GM19468 (cell line): ENCODE data around the gene SEMA5B.

ENCODE experiments used
- ATAC-seq: cut with Tn5 transposase; IDR thresholded peaks from one replicate; pipeline ENCODE4 v1.9.1; 2021; ENCODE audit warnings: mild to moderate bottlenecking, moderate library complexity, moderate number of reproducible peaks; ENCODE audit not compliant: unreplicated experiment; ENCODE audit errors: extremely low read depth

Gene SEMA5B

DNA sequence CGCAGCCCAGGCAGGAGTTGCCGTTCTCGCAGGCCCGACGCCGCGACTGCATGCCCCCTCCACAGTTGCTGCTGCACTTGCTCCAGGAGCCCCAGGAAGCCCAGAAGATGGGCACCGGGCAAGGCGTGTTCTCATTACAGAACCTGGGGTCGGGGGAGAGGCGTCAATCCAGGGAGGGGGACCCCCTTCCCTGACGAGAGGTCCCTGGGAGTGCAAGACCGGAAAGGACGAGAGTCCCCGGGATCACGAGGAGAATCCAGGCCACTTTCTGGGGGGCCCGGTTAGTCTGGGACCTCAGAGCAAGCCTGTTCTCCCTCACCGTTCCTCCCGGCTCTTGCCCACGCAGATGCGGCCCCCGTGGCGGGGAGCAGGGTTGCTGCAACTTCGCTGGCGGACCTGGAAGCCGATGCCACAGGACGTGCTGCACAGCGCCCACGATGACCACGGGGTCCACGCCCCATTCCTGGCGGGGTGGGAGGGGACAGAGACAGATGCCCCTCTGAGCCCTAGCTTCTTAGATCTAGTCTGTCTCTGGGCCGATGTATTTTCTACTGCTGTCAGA, 113.9 kb downstream of the SEMA5B start:
- ATAC-seq, result no peak

DNA sequence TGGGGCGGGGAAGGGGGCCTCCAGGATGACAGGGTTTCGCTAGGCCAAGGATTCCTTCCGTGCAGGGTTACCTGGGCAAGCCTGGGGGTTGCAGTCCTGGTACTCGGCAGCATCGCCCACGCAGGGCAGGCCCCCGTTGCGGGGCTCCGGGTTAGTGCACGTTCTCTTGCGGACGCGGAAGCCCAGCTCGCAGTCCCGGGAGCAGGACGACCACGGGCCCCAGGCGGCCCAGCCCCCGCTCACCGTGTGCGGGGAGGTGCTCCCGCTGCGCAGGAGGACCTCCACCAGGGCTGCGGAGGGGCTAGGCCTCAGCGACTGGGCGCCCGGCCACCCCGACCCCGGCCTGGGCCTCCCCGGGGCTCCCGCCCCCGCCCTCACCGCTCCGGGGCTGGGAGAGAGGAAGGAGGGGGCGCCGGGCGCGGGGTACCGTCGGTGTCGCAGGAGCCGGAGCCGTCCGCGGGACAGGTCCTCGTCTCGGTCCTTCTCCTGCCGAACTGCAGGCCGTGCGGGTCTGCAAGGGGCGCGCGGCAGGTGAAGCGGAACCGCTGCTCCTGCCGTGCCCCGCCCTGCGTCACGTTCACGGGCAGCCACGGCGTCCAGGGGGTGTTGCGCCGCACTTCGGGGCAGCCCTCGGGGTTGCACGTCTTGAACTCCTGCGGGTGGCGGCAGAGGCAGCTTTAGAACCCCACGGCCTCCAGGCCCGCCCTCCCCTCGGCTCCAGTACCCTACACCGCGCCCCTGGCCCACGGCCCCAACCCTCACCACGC, 114.6 kb downstream of the SEMA5B start:
- no peak for ATAC-seq

DNA sequence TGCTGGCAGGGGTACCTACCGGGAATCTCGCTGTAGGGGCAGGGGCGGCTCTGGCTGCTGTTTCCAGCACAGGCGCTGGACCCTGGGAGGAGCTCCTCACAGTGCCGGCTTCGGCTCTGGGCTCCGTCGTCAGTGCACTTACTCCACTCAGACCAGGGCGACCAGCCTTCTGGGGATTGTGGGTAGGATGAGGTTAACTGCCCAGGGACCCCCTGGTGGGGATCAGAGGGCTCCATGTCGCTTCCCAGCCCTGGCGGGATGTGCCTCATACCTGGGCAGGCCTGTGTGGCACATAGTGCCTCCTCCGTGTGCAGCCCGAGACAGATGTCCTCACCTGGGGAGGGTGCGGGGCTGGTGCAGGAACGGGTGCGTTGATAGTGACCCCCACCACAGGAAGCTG, 115.7 kb downstream of the SEMA5B start:
- ATAC-seq, result no peak

DNA sequence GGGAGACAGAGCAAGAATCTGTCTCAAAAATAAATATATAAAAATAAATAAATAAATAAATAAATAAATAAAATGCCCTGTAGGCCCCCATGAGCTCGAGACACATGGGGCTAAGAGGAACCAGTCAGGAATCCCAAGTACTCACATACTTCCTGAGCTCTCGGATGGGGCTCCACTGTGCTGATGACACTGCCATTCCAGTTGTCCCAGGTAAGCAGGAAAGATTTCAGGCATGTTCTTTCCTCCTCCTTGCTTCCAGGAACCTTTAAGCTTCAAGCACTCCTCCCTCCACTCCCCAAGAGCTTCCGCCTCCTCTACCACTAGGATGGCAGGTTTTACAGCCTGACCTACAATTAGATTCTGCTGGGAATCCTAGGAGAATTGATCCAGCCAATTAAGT, 119.3 kb downstream of the SEMA5B start:
- ATAC-seq, result no peak

DNA sequence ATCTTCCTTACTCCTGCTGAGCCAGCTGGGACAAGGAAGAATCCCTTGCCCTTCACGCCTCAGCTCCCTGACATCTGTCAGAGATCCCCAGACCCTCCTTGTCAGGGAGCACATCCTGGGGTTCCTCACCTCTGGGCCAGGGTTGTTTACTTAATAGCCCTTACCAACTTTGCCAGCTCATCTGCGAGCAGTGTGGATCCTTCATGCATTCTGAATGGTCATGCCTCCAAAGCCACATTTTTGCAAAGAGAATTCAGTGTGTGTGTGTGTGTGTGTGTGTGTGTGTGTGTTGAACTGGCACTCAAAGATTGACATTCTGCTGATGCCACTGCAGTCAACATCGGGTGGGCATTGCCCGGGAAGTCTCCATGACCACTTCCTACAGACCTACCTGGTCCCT, 120.1 kb downstream of the SEMA5B start:
- no peak for ATAC-seq

DNA sequence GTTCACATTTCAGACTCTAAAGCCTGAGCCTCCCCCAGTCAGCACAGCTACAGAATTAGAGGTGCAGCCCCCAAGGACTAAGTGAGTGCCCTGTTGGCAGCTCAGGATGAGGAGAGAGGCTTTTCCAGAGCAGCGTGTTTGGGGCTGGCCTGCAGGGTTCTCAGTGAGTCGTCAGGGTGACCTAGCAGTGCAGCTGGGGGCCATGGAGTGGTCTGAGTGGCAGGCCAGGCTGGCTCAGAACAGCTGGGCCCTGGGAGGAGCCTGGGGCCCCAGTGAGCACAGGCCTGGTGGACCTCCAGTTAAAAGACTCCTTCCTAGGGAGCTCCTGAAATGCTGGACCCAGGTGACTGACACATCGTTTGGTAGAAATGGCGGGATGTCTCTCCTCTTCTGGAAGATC, 124.4 kb downstream of the SEMA5B start:
- no peak for ATAC-seq

DNA sequence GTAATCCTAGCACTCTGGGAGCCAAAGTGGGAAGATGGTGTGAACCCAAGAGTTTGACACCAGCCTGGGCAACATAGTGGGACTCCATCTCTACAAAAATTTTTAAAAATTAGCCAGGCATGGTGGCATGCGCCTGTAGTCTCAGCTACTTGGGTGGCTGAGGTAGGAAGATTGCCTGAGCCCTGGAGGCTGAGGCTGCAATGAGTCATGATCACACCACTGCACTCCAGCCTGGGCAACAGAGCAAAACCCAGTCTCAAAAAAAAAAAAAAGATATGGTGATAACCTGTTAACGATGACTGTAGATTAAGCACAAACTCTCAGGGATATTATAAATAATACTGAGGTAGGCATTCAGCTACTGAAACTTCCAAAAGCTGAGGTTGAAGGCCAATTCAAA, 125.2 kb downstream of the SEMA5B start:
- ATAC-seq, result no peak

DNA sequence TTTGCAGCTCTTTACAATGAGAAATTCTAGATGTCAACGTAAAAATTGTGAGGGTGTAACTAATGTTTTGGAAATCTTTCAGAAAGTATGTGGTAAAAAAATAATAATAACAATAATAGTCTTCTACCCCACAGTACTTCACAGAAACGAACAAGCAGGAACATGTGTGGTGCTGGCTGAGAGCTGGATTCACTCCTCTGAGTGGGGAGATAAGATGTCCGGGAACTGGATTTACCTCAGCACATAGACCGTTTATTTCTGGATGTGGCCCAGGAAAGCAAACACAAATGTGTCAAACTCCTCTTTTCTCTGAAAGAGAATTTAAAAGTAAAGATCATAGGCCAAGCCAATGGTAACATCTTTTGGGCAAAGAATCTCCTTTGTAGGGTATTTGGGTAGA, 129.3 kb downstream of the SEMA5B start:
- ATAC-seq, result no peak

DNA sequence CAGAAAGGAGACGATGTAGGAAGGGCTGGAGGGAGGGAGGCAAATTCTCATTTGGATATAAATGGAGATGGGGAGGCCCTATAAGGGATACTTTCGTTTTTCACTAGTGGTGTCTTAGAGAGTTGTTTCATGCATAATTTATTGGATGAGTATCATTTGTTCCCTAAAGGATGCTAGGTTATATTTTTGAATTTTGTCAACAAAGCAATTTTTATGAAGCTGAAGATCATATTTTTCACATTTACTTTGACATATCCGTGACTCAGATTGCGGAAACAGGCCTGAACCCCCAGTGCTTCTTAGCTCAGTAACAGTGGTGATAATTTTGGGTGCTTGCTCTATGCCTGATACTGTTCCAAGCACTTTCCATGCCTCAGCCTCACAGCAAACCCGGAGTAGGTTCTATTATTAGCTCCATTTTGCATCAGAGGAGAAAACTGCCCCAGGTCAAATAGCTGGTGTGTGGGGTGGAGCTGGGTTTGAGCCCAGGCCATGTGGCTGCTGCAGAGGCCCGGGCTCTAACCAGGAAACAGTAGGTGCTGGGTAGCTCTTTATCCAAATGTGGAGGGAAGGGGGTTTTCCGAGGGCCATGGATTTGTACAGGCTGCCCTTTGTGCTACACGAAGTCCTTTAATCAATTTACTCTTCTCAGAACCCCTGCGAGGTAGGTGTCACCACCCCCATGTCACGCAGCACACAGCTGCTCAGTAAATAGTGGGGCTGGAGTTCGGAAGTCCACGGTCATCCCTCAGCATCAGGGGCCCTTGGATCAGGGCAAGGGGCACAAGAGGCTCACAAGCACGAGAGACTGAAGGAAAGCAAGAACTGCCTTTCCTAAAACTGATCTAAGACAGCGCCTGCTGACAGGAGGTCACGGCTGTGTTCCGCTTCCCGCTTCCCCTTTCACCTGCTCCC, 133.6 kb downstream of the SEMA5B start:
- no peak for ATAC-seq

DNA sequence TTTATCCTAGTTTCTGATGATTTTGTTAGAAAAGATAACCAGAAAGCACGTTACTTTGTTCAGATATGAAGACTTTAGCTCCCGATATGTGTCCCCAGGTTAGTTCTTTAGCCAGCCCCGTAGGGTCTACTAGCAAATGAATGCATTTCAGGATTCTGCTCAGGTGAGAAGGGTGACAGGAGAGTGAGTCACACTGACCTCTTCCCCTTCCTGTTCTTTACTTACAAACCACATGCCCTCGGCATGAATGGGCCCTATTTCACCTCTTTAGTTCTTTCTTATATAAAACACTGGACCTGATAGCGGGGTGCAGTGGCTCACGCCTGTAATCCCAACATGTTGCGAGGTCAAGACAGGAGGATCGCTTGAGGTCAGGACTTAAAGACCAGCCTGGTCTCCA, 134.3 kb downstream of the SEMA5B start:
- no peak for ATAC-seq

DNA sequence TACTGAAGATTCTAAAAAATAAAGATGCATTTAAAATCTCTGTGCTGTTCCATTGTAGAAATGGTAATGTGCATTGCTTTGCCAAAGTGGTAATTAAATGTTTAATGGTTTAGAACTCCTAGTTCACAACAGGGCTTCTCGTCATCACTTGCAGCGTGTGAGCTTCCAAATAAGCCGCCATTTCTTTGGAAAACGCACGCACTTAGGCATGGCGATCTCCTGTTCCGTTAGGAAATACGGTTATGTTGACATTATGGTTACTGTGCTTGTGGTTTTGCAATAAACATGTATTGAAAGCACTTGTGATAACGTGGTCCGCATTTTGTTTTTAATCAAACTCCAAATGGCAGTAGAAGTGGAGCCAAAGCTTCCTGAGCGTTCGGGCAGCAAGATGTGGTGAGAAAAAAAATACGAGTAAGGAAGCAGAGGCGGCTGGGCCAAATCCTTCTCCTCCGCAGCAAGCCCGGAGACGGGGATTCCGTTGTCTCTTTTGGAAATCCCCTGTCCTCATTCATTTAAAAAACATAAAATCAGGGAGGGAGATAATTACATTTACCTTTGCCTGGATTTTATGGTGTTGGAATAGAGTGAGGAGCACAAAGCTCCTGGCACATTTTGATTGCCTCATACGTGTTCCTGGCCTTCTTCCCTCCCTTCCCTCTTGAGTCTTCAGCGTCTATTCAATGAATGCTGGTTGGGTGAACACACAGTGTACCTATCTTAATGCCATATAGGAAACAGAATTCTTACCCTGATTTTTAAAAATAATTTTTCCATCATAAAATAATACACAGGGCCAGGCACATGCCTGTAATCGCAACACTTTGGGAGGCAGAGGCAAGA, 135.2 kb downstream of the SEMA5B start:
- ATAC-seq, result no peak

DNA sequence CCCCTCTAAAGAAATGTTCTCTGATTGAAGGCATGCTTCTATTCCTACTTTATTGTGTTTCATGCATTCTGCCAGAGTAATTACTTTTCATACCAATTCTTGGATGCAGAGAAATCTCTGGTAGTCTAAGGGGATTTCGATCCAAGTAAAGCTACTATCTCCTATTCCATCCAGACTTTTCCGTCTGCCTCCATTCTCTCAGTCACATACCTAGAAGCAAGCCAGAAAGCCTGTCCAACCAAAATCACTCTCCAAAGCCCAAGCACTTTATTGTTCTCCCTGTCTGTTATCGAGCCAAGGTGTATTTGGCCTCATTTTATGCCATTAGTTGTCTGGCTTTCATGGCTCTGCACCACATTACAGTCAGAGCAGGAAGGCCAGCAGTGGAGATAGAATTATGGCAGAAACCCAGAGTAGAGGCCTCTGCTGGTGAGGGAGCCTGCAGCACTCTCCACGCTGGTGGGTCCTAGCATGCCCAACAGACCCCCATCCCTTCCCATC, 136.8 kb downstream of the SEMA5B start:
- ATAC-seq, result no peak

DNA sequence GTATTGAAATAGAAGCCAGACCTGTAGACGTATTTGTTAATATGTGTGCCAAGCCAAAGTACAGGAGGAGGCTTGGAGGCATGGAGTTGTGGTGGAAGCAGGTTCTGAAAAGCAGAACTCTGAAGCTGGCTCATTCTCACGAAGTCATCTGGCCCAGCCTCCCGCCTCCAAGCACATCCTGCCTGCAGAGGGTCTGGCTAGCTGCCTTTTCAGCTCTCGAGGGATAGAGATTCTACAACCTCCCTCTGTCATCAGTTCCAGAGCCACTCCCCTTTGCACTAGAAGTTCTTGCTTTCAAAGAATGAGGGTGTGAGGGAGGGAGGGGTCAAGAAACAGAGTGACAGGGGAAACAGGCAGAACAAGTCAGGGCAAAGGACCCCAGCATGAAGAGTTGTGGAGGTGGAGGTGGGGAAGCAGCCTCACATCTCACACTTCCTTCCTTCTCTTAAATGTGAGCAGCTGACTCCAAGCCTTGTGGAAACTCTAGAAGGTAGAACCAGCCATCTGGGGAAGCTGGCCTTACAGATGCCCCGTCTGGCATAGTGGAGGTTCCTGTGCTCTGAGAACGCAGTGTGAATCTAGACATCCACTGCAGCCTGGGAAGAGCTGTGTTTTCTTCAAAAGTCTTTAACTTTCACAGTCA, 137.4 kb downstream of the SEMA5B start:
- no peak for ATAC-seq

DNA sequence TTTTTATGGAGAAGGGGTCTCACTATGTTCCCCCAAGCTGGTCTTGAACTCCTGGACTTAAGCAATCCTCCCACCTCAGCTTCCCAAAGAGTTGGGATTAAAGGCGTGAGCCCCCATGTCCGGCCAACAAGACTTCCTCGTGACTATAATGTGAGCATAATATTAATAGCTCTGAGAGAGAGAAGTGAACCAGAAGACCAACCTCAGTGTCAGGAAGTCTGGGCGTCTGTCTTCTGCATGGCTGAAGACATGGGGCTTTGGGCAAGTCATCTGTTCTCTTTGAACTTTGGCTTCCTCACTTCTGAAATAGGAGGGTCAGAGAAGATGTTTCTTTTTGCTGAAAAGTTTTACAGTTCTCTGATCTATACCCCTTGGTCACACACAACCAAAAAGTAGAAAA, 140.6 kb downstream of the SEMA5B start:
- ATAC-seq, result no peak

DNA sequence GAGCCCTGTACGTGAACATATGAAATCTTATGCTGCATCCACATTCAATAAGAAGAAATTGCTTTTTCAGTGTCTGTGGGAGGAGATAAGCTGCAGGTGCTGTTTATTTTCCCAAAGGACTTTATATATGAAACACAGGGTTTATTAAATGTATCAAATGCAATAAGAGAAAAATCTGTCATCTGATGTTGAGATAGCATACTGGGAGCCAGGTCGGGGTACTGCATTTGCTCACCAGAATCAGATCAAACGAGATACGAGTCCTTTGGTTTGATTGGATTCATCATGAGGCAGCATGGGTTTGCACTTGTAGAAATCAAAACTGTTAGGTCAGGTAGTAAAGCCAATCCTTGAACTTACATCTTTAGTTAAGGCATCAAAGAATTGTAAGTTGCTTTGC, 141.3 kb downstream of the SEMA5B start:
- ATAC-seq, result no peak

DNA sequence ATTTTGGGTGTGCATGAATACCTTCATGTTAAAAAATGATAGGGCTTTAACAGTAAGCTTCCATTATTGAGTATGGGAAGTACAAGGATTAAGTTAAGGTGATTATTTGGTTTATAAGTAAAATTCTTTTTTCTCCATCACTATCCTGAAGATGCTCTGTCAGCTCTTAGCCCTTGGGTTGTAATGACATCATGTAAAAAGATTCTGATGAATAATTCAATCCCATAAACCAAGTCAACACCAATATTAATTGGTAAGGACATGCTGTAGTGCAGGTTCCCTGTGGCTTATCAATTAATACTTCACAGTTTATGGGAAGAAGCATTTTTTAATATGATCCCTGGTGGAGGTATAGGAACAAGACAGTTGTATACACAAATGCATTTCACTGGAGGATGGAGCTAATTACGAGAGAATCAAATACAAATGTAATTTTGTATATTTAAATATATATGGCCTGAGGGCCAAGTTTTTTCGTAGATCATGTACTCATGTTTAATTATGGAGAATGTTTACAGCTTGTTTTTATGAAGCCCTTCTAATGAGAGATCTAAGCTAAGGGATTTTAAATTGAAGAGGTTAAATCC, 145.1 kb downstream of the SEMA5B start:
- no peak for ATAC-seq

DNA sequence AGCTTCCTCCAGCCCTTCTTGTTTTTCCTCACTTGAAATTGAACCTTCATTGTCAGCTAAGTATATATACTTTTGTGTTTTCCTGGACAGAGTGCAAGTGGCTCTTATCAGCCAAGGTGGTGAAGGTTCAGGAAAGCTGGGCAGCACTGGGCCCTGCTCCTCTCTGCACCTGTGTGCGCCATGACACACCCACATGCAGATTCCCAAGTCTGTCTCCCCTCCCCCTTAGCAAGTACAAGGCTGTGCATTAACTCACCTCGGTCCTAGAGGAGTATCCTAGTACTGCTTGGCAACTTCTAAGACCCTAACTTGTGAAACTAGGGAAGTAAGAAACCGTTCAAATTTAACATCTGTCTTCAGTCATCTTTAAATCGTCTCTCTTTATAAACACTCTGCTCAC, 146.9 kb downstream of the SEMA5B start:
- ATAC-seq, result no peak

DNA sequence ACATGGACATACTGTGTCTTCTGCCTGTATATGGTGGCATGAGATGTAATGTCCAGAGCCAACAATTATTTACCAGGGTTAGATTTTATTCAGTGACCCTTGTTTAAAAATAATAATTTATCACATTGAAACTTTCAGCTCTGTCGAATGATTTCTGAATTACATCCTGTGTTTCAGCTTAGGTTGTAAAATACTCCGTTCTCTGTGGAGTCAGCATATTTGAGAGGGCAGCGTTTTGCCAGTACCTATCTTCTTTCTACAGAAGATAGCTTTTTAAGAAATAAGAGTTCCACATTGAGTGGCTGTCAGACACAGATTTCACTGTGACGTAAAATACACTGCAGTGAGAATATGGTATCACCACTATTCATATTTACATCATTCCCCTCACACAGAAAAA, 147.4 kb downstream of the SEMA5B start:
- ATAC-seq, result no peak

DNA sequence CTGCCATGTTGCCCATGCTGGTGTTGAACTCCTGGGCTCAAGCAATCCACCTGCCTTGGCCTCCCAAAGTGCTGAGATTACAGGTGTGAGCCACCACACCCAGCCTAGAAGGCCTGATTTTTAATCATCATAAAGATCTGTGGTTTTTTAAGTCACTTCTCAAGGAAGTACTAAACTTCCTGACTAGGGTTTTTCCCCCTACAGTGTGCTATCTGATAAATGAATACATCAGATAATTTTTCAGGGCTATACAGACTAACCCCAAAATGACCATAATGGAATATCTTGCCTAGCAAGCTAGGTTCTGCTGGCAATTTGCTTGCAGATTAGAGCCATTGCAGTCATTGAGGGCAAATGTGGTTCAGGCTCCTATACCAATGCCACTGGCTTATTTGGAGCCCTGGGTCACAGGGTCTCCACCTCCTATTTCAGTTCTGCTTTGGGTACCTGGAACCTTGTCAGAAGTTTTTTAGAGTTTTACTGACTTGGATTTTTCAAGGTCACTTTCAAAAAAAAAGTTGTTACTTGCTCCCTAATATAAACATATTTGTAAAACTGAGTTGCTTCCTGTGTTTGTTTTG, 151.9 kb downstream of the SEMA5B start:
- no peak for ATAC-seq
